ENCODE results near the gene RAD17. TPM values are rescaled to one million over a fixed set of nuclear protein-coding genes. Genes with fewer than 3 reads are reported as not detected.

RAD17 gene
- total RNA-seq, 1 donor from 2014 or later, result 32.1 TPM

Other genes starting within 250 kb of the RAD17 start
- gene CCNB1, start 202.7 kb upstream of the RAD17 start, total RNA-seq, result 25.0 TPM
- 16.2 TPM for gene CENPH, start 180.2 kb upstream of the RAD17 start, total RNA-seq
- 57.4 TPM for gene CDK7, start 134.9 kb upstream of the RAD17 start, total RNA-seq
- gene CCDC125, start 37.0 kb upstream of the RAD17 start, total RNA-seq, result 9.0 TPM
- gene AK6, start 298 bp upstream of the RAD17 start, total RNA-seq, result 22.0 TPM
- gene TAF9, start 298 bp upstream of the RAD17 start, total RNA-seq, result 83.0 TPM
- gene MARVELD2, start 45.3 kb downstream of the RAD17 start, total RNA-seq, result 0.78 TPM
- 3.6 TPM for gene OCLN, start 123.0 kb downstream of the RAD17 start, total RNA-seq
- gene GTF2H2C, start 190.4 kb downstream of the RAD17 start, total RNA-seq, result 58.8 TPM

Data from occipital lobe (tissue), 1 donor.